HEK293 (cell line): ENCODE measurements around the gene POTEJ.
"Not testable (repeated sequence)": the region's sequence is repeated elsewhere in the genome, so short reads cannot be mapped to it uniquely, and the experiment has no call there.

Experiments
- ZSCAN30 ChIP-seq: fragments of 450-650 bp; IDR thresholded peaks from 2 replicates; pipeline ENCODE4 v1.5.1; 2018; ENCODE audit warnings: missing biosample characterization, mild to moderate bottlenecking, missing genetic modification characterization, moderate library complexity
- TF ChIP-seq, protein P1 (sequence below): fragments of 450-650 bp; formaldehyde crosslinking; IDR thresholded peaks from 2 replicates; pipeline ENCODE4 v1.5.1; 2016; ENCODE audit warnings: missing biosample characterization, missing genetic modification characterization

DNA sequence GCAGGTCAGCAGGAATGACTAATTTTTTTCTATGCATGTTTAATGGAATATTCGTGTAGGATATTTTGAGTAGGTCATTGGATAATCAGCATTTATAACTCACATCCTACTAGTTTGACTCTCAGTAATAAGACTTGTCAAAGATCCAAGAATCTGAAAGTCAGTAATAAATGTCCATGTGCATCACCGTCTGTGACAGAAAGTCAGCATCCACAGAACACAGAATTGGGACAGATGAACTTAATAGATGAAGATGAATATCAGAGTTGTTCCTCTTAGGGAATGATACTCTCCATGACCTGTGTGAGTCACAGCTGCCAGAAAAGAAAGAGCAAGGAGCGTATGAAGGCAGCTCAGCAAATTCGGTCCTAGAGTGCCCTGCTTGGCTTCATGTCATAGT lies 30.4 kb downstream of the POTEJ start:
- TF ChIP-seq, protein P1, sequence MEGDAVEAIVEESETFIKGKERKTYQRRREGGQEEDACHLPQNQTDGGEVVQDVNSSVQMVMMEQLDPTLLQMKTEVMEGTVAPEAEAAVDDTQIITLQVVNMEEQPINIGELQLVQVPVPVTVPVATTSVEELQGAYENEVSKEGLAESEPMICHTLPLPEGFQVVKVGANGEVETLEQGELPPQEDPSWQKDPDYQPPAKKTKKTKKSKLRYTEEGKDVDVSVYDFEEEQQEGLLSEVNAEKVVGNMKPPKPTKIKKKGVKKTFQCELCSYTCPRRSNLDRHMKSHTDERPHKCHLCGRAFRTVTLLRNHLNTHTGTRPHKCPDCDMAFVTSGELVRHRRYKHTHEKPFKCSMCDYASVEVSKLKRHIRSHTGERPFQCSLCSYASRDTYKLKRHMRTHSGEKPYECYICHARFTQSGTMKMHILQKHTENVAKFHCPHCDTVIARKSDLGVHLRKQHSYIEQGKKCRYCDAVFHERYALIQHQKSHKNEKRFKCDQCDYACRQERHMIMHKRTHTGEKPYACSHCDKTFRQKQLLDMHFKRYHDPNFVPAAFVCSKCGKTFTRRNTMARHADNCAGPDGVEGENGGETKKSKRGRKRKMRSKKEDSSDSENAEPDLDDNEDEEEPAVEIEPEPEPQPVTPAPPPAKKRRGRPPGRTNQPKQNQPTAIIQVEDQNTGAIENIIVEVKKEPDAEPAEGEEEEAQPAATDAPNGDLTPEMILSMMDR (tag by site-specific recombination): not testable (repeated sequence)
- not testable (repeated sequence) for TF ChIP-seq ZSCAN30 (tag by site-specific recombination)
